K562 (cell line): ENCODE data around the gene ACTN1. TPM values are rescaled to one million over a fixed set of nuclear protein-coding genes. Genes with fewer than 3 reads are reported as not detected.

Source experiments
- ARNT ChIP-seq, 2 experiments: fragments of 450-650 bp; IDR thresholded peaks; 2 replicates each; pipeline ENCODE4 v1.6.1; 2016; ENCODE audit warnings: mild to moderate bottlenecking in 1 of 2
- BHLHE40 ChIP-seq: IDR thresholded peaks from 2 replicates; pipeline ENCODE4 v1.6.1; 2011; ENCODE audit warnings: low read length, improper control_type of control experiment
- C11orf30 ChIP-seq: fragments of 450-650 bp; IDR thresholded peaks from 2 replicates; pipeline ENCODE4 v1.6.1; 2016; ENCODE audit warnings: low read depth, mild to moderate bottlenecking
- CBFA2T2 ChIP-seq: fragments of 450-650 bp; conservative IDR thresholded peaks from 2 replicates; pipeline ENCODE4 v1.6.1; 2017; ENCODE audit warnings: mild to moderate bottlenecking
- EZH2 ChIP-seq: IDR thresholded peaks from 2 replicates; pipeline ENCODE4 v1.6.1; 2012; ENCODE audit warnings: low read depth, mild to moderate bottlenecking, inconsistent platforms, low read length, borderline replicate concordance
- IRF2 ChIP-seq: sonication (generic); formaldehyde crosslinking; IDR thresholded peaks from 2 replicates; pipeline ENCODE4 v1.8.1; 2022; ENCODE audit warnings: mild to moderate bottlenecking, missing genetic modification reagents
- JUND ChIP-seq, 2 experiments: IDR thresholded peaks; 2 replicates in 1 of 2; 3 replicates in 1 of 2; pipeline ENCODE4 v1.6.1; 2011; ENCODE audit warnings: borderline replicate concordance in 2 of 2, low read depth in 2 of 2, low read length in 2 of 2, improper control_type of control experiment in 1 of 2, missing biosample characterization in 1 of 2, missing genetic modification characterization in 1 of 2, missing genetic modification reagents in 1 of 2
- MTA1 ChIP-seq: fragments of 450-650 bp; IDR thresholded peaks from 2 replicates; pipeline ENCODE4 v1.6.1; 2017; ENCODE audit warnings: borderline replicate concordance
- NCOR1 ChIP-seq: fragments of 450-650 bp; IDR thresholded peaks from 2 replicates; pipeline ENCODE4 v1.6.1; 2016; ENCODE audit warnings: mild to moderate bottlenecking, moderate library complexity
- NELFE ChIP-seq: IDR thresholded peaks from 2 replicates; pipeline ENCODE4 v1.6.1; 2011; ENCODE audit warnings: mild to moderate bottlenecking; ENCODE audit not compliant: insufficient read depth, insufficient read length
- NFE2 ChIP-seq: IDR thresholded peaks from 2 replicates; pipeline ENCODE4 v1.6.1; 2014; ENCODE audit warnings: antibody characterized with exemption, low read depth
- NFE2L1 ChIP-seq: fragments of 450-650 bp; IDR thresholded peaks from 2 replicates; pipeline ENCODE4 v1.6.1; 2016; ENCODE audit warnings: missing genetic modification characterization, low read depth, mild to moderate bottlenecking, missing compliant biosample characterization, moderate library complexity, borderline replicate concordance
- PCBP1 ChIP-seq: fragments of 200-400 bp; formaldehyde crosslinking; IDR thresholded peaks from 2 replicates; pipeline ENCODE4 v1.6.1; 2018; ENCODE audit warnings: mild to moderate bottlenecking, low read depth, low read length; ENCODE audit not compliant: poor library complexity, severe bottlenecking
- PHB2 ChIP-seq: fragments of 450-650 bp; IDR thresholded peaks from 2 replicates; pipeline ENCODE4 v1.6.1; 2017; ENCODE audit warnings: low read depth
- POLR2AphosphoS5 ChIP-seq: IDR thresholded peaks from 2 replicates; pipeline ENCODE4 v1.6.1; 2011; ENCODE audit warnings: mild to moderate bottlenecking, low read depth, low read length, moderate library complexity; ENCODE audit not compliant: control insufficient read depth, insufficient read depth
- POLR2H ChIP-seq: IDR thresholded peaks from 2 replicates; pipeline ENCODE4 v1.6.1; 2016; ENCODE audit warnings: missing genetic modification characterization, low read depth, mild to moderate bottlenecking, control low read depth, missing compliant biosample characterization, moderate library complexity
- RAD51 ChIP-seq: fragments of 450-650 bp; IDR thresholded peaks from 2 replicates; pipeline ENCODE4 v1.7.1; 2016; ENCODE audit warnings: low read depth, mild to moderate bottlenecking, borderline replicate concordance
- RFX5 ChIP-seq: IDR thresholded peaks from 2 replicates; pipeline ENCODE4 v1.6.1; 2011; ENCODE audit warnings: low read depth, mild to moderate bottlenecking, improper control_type of control experiment, low read length
- SLC30A9 ChIP-seq: fragments of 250-450 bp; sonication (Bioruptor Pico); IDR thresholded peaks from 2 replicates; pipeline ENCODE4 v1.8.0; 2022; ENCODE audit warnings: mild to moderate bottlenecking, moderate library complexity
- SMAD2 ChIP-seq: fragments of 150-350 bp; IDR thresholded peaks from 2 replicates; pipeline ENCODE4 v1.6.1; 2014; ENCODE audit warnings: low read depth, mild to moderate bottlenecking, low read length
- SMARCE1 ChIP-seq: fragments of 450-650 bp; IDR thresholded peaks from 2 replicates; pipeline ENCODE4 v1.7.1; 2016; ENCODE audit warnings: mild to moderate bottlenecking
- TARDBP ChIP-seq: fragments of 450-650 bp; IDR thresholded peaks from 2 replicates; pipeline ENCODE4 v1.6.1; 2016
- TEAD1 ChIP-seq, 2 experiments: fragments of 450-650 bp in 1 of 2; sonication (generic) in 1 of 2; formaldehyde crosslinking; IDR thresholded peaks; 2 replicates each; pipeline versions ENCODE4 v1.4.0 to v1.8.0; 2020 to 2022; ENCODE audit warnings: mild to moderate bottlenecking in 2 of 2, missing genetic modification reagents in 1 of 2
- WHSC1 ChIP-seq: IDR thresholded peaks from one replicate; pipeline ENCODE4 v1.6.1; 2012; ENCODE audit warnings: low read length, control low read depth, inconsistent platforms
- ZEB2 ChIP-seq: fragments of 450-650 bp; IDR thresholded peaks from 2 replicates; pipeline ENCODE4 v1.6.1; 2016
- ZKSCAN3 ChIP-seq: fragments of 250-450 bp; sonication (Bioruptor Pico); IDR thresholded peaks from 2 replicates; pipeline ENCODE4 v1.4.0; 2020
- ZKSCAN8 ChIP-seq: fragments of 200-800 bp; sonication (Bioruptor generic); IDR thresholded peaks from 2 replicates; pipeline ENCODE4 v1.6.1; 2016; ENCODE audit warnings: missing genetic modification characterization, missing compliant biosample characterization
- ZNF174 ChIP-seq: fragments of 250-450 bp; sonication (Bioruptor Pico); IDR thresholded peaks from 2 replicates; pipeline ENCODE4 v1.4.0; 2020; ENCODE audit warnings: mild to moderate bottlenecking
- ZNF197 ChIP-seq: fragments of 200-800 bp; sonication (Bioruptor generic); IDR thresholded peaks from 2 replicates; pipeline ENCODE4 v1.6.1; 2016; ENCODE audit warnings: low read depth, missing genetic modification characterization, missing compliant biosample characterization
- ZNF253 ChIP-seq: fragments of 250-450 bp; sonication (Bioruptor Pico); conservative IDR thresholded peaks from 2 replicates; pipeline ENCODE4 v1.6.1; 2021; ENCODE audit warnings: mild to moderate bottlenecking
- ZNF740 ChIP-seq, 3 experiments: fragments of 200-800 bp in 1 of 3; sonication (Bioruptor generic) in 1 of 3; sonication (generic) in 1 of 3; formaldehyde crosslinking in 1 of 3; IDR thresholded peaks; 2 replicates each; pipeline versions ENCODE4 v1.6.1 to v1.8.0; 2016 to 2022; ENCODE audit warnings: mild to moderate bottlenecking in 2 of 3, missing compliant biosample characterization in 2 of 3, missing genetic modification characterization in 2 of 3, missing genetic modification reagents in 1 of 3
- polyA plus RNA-seq, 8 experiments: library from polyadenylated mRNA; depleted of rRNA in 4 of 8; stranded (reverse) in 5 of 8; unstranded in 3 of 8; fragments of >200 nt; fragmentation: Nextera tagmentation in 2 of 8; fragmentation: Illumina TruSeq in 1 of 8; extraction: Ambion mirVana in 2 of 8; extraction: Trizol in 1 of 8; gene quantifications; 2 replicates each; pipeline versions ENCODE4 v1.2.1 to v1.2.3, GENCODE V29; 2011 to 2014; ENCODE audit warnings: inconsistent platforms in 1 of 8, missing spikeins in 1 of 8
- total RNA-seq, 7 experiments: library from RNA; depleted of rRNA in 6 of 7; stranded (reverse); fragments of >200 nt in 6 of 7; fragmentation: Illumina TruSeq in 2 of 7; extraction: Trizol in 2 of 7; gene quantifications; 2 replicates each; pipeline versions ENCODE4 v1.2.1 to v1.2.3, GENCODE V29; 2011 to 2021; ENCODE audit warnings: low replicate concordance in 1 of 7

ACTN1 gene
- total and polyA plus RNA-seq, 9 of the 15 experiments (the other 6 are each of a cell fraction or from before 2014, with no cell fraction given): 2.2 to 67.7 (median 34.5) TPM

- TF ChIP-seq RFX5 (no peak), C11orf30 (peak; percentile 79), ZNF174 (no peak), NCOR1 (no peak), RAD51 (no peak), ZNF197 (CRISPR knock-in tag) (no peak), SMAD2 (no peak), ZKSCAN3 (CRISPR knock-in tag) (no peak), MTA1 (no peak), NFE2 (no peak), NFE2L1 (tag) (no peak), NELFE (no peak), SMARCE1 (no peak), IRF2 (CRISPR knock-in tag) (no peak), BHLHE40 (0 out of 2 replicates have a peak, but pooled peaks have one; percentile 46), POLR2AphosphoS5 (no peak), ZEB2 (peak; percentile 88), PHB2 (no peak), ZNF740 (CRISPR knock-in tag; IDR thresholded peaks at IDR 0.05) (no peak), ZNF740 (tag; IDR thresholded peaks at IDR 0.05) (no peak), ZKSCAN8 (CRISPR knock-in tag) (no peak), PCBP1 (no peak), JUND (IDR thresholded peaks at IDR 0.05; ENCODE audit: borderline replicate concordance, low read depth, low read length) (peak; percentile 48; the same call in 1 of the 2 replicates), JUND (tag; IDR thresholded peaks at IDR 0.05; ENCODE audit: borderline replicate concordance, low read depth, low read length) (no peak; the same call in 2 of the 3 replicates), ARNT (IDR thresholded peaks at IDR 0.05) (no peak), TEAD1 (CRISPR knock-in tag; IDR thresholded peaks at IDR 0.05) (no peak), TARDBP (no peak), WHSC1 (no peak), SLC30A9 (CRISPR knock-in tag) (no peak), POLR2H (tag) (no peak), EZH2 (no peak), ZNF253 (CRISPR knock-in tag) (no peak), CBFA2T2 (no peak)
Observed at GRCh38 chr14:68824517-68825347, 154.4 kb downstream of the ACTN1 start (continued).
